H1 (cell line): ENCODE measurements around the gene GRK5. TPM values are rescaled to one million over a fixed set of nuclear protein-coding genes. Genes with fewer than 3 reads are reported as not detected.

ENCODE experiments used
- CTCF ChIA-PET: fragments of 300-600 bp; sonication (Branson Sonifier 250); formaldehyde crosslinking; loops from one replicate; lab custom pipeline; 2021; ENCODE audit not compliant: partially characterized antibody; lab: Charles Lee
- POLR2A ChIA-PET: fragments of 300-600 bp; sonication (Branson Sonifier 250); formaldehyde crosslinking; loops from one replicate; lab custom pipeline; 2021; ENCODE audit warnings: inconsistent platforms; ENCODE audit not compliant: partially characterized antibody; lab: Charles Lee
- DNase-seq, 2 experiments: peaks; one replicate each; pipeline versions ENCODE4 v3.0.0 to v3.0.0-alpha.2; 2010 to 2022; ENCODE audit warnings: low spot score in 2 of 2, low read depth in 1 of 2, mixed read lengths in 1 of 2
- FAIRE-seq: peaks from 2 replicates; lab custom pipeline; 2011; peaks lifted over from hg19 to GRCh38; lab: Jason Lieb, UNC
- H2AFZ ChIP-seq: 2 replicates; pipeline ENCODE4 v1.8.1; 2012; ENCODE audit warnings: low read length, inconsistent platforms
- H2AK5ac ChIP-seq: 2 replicates; pipeline ENCODE4 v1.6.1; 2013; ENCODE audit warnings: low read depth, low read length
- H2BK120ac ChIP-seq: replicated peaks from 2 replicates; pipeline ENCODE3; 2013; ENCODE audit warnings: low read depth, low read length, inconsistent platforms
- H2BK12ac ChIP-seq: 2 replicates; pipeline ENCODE4 v1.6.1; 2013; ENCODE audit warnings: low read depth, low read length
- H2BK15ac ChIP-seq: 2 replicates; pipeline ENCODE4 v1.6.1; 2013; ENCODE audit warnings: low read length
- H2BK20ac ChIP-seq: 2 replicates; pipeline ENCODE4 v1.6.1; 2013; ENCODE audit warnings: low read length
- H2BK5ac ChIP-seq: 2 replicates; pipeline ENCODE4 v1.6.1; 2013; ENCODE audit warnings: low read depth, low read length
- H3K14ac ChIP-seq: 2 replicates; pipeline ENCODE4 v1.6.1; 2013; ENCODE audit warnings: inconsistent platforms; ENCODE audit not compliant: insufficient read length
- H3K18ac ChIP-seq: 2 replicates; pipeline ENCODE4 v1.6.1; 2013; ENCODE audit warnings: low read length; ENCODE audit errors: extremely low read depth
- H3K23ac ChIP-seq: 2 replicates; pipeline ENCODE4 v1.6.1; 2013; ENCODE audit warnings: inconsistent platforms; ENCODE audit not compliant: insufficient read length
- H3K23me2 ChIP-seq: 2 replicates; pipeline ENCODE4 v1.6.1; 2013; ENCODE audit warnings: low read depth, low read length
- H3K27ac ChIP-seq: 2 replicates; pipeline ENCODE4 v1.6.1; 2011; ENCODE audit warnings: low read depth, low read length, inconsistent platforms
- H3K27me3 ChIP-seq, 4 experiments: replicated peaks in 1 of 4; 1 replicate in 1 of 4; 2 replicates in 3 of 4; pipeline versions ENCODE4 v1.6.1 to v1.8.1; 2011 to 2013; ENCODE audit warnings: low read length in 3 of 4, mild to moderate bottlenecking in 3 of 4, inconsistent platforms in 2 of 4, mixed read lengths in 2 of 4, moderate library complexity in 1 of 4; ENCODE audit not compliant: control insufficient read depth in 3 of 4, insufficient read depth in 3 of 4; ENCODE audit errors: extremely low read depth in 1 of 4
- H3K36me3 ChIP-seq, 4 experiments: 2 replicates each; pipeline versions ENCODE4 v1.6.1 to v1.8.1; 2011 to 2013; ENCODE audit warnings: mild to moderate bottlenecking in 4 of 4, low read length in 3 of 4, moderate library complexity in 2 of 4, control low read depth in 1 of 4, inconsistent platforms in 1 of 4; ENCODE audit not compliant: insufficient read depth in 4 of 4, control insufficient read depth in 2 of 4
- H3K4ac ChIP-seq: replicated peaks from 2 replicates; pipeline ENCODE3; 2013; ENCODE audit warnings: low read length, low read depth, mixed read lengths, inconsistent platforms; ENCODE audit not compliant: insufficient read length
- H3K4me1 ChIP-seq, 4 experiments: replicated peaks in 1 of 4; 1 replicate in 1 of 4; 2 replicates in 3 of 4; pipeline versions ENCODE4 v1.6.1 to v1.8.1; 2011 to 2013; ENCODE audit warnings: low read length in 3 of 4, inconsistent platforms in 2 of 4, mixed read lengths in 1 of 4; ENCODE audit not compliant: insufficient read depth in 4 of 4, control insufficient read depth in 3 of 4
- H3K4me2 ChIP-seq, 2 experiments: 2 replicates each; pipeline versions ENCODE4 v1.6.1 to v1.8.1; 2011 to 2013; ENCODE audit warnings: low read depth in 2 of 2, low read length in 2 of 2, control low read depth in 1 of 2, inconsistent platforms in 1 of 2, mild to moderate bottlenecking in 1 of 2; ENCODE audit not compliant: insufficient read depth in 1 of 2
- H3K4me3 ChIP-seq, 4 experiments: fragments of 200-600, 300-600 bp in 1 of 4; sonication (generic), shearing (Covaris generic), sonication (Bioruptor Twin) in 1 of 4; 2 replicates each; pipeline versions ENCODE4 v1.5.1 to v1.8.1; 2011 to 2016; ENCODE audit warnings: low read length in 4 of 4, low read depth in 3 of 4, control low read depth in 2 of 4, inconsistent platforms in 2 of 4, mild to moderate bottlenecking in 2 of 4, mixed read lengths in 1 of 4, moderate library complexity in 1 of 4; ENCODE audit not compliant: insufficient read depth in 2 of 4; ENCODE audit errors: extremely low read depth in 1 of 4
- H3K56ac ChIP-seq: replicated peaks from 2 replicates; pipeline ENCODE3; 2013; ENCODE audit warnings: low read depth, mild to moderate bottlenecking, mixed read lengths, low read length, inconsistent platforms; ENCODE audit not compliant: insufficient read length
- H3K79me1 ChIP-seq: 2 replicates; pipeline ENCODE4 v1.6.1; 2013; ENCODE audit warnings: low read depth, low read length, control low read depth
- H3K79me2 ChIP-seq, 2 experiments: 2 replicates each; pipeline versions ENCODE4 v1.6.1 to v1.8.1; 2012 to 2013; ENCODE audit warnings: low read length in 2 of 2, mild to moderate bottlenecking in 2 of 2, inconsistent platforms in 1 of 2; ENCODE audit not compliant: insufficient read depth in 2 of 2, control insufficient read depth in 1 of 2
- H3K9ac ChIP-seq, 4 experiments: replicated peaks in 1 of 4; 1 replicate in 1 of 4; 2 replicates in 3 of 4; pipeline versions ENCODE4 v1.6.1 to v1.8.1; 2011 to 2013; ENCODE audit warnings: low read depth in 3 of 4, low read length in 3 of 4, control low read depth in 2 of 4, mild to moderate bottlenecking in 2 of 4, moderate library complexity in 2 of 4, inconsistent platforms in 1 of 4; ENCODE audit errors: extremely low read depth in 1 of 4
- H3K9me3 ChIP-seq, 2 experiments: 2 replicates each; pipeline versions ENCODE4 v1.6.1 to v1.8.1; 2012 to 2013; ENCODE audit warnings: mild to moderate bottlenecking in 2 of 2, moderate library complexity in 2 of 2, control low read depth in 1 of 2, inconsistent platforms in 1 of 2, low read depth in 1 of 2, low read length in 1 of 2, mixed read lengths in 1 of 2; ENCODE audit not compliant: insufficient read depth in 2 of 2
- H4K20me1 ChIP-seq, 2 experiments: replicated peaks in 1 of 2; 2 replicates each; pipeline versions ENCODE3 to v1.8.1; 2011 to 2013; ENCODE audit warnings: inconsistent platforms in 2 of 2, low read length in 2 of 2, mild to moderate bottlenecking in 1 of 2; ENCODE audit not compliant: insufficient read depth in 2 of 2, control insufficient read depth in 1 of 2
- H4K5ac ChIP-seq: 2 replicates; pipeline ENCODE4 v1.6.1; 2013; ENCODE audit warnings: low read length, low read depth, mixed read lengths, inconsistent platforms; ENCODE audit not compliant: insufficient read length
- H4K8ac ChIP-seq: 2 replicates; pipeline ENCODE4 v1.8.0; 2013; ENCODE audit warnings: mild to moderate bottlenecking, moderate library complexity, low read length, inconsistent platforms; ENCODE audit not compliant: insufficient read depth; ENCODE audit errors: extremely low read depth
- H4K91ac ChIP-seq: replicated peaks from 2 replicates; pipeline ENCODE3; 2013; ENCODE audit warnings: low read length, mixed read lengths, inconsistent platforms; ENCODE audit not compliant: insufficient read length
- WGBS, 2 experiments: shearing (Covaris generic) in 1 of 2; methylation state at CpG; one replicate each; pipeline versions ENCODE4 v1.1.6 to v1.1.7; 2013 to 2015; ENCODE audit warnings: low lambda C conversion rate in 2 of 2, mixed read lengths in 2 of 2, inconsistent platforms in 1 of 2, low coverage in 1 of 2, missing lambda C conversion rate in 1 of 2; ENCODE audit not compliant: insufficient replicate concordance in 2 of 2, insufficient coverage in 1 of 2, insufficient read length in 1 of 2; ENCODE audit errors: extremely low coverage in 1 of 2, missing lambda C conversion rate in 1 of 2; 5-methylcytosine and 5-hydroxymethylcytosine counted together
- polyA plus RNA-seq, 7 experiments: library from polyadenylated mRNA; depleted of rRNA in 3 of 7; stranded (reverse) in 5 of 7; unstranded in 2 of 7; fragments of >200 nt in 5 of 7; fragments of 200-250 nt in 2 of 7; gene quantifications; 1 replicate in 5 of 7; 2 replicates in 1 of 7; 4 replicates in 1 of 7; pipeline versions ENCODE4 v1.2.1 to v1.2.3, GENCODE V29; 2011 to 2013; ENCODE audit warnings: missing spikeins in 2 of 7, mixed read lengths in 2 of 7
- total RNA-seq: library from RNA; stranded (reverse); fragmentation: NEBNext Ultra II Directional; extraction: Animal tissue kit (Norgen Biotek cat#: 25700); gene quantifications from 2 replicates; pipeline ENCODE4 v1.2.1, GENCODE V29; 2021

The GRK5 gene
- total and polyA plus RNA-seq, 2 of the 8 experiments (the other 6 are each of a cell fraction or from before 2014, with no cell fraction given) = 0.54 to 2.5 TPM

- no peak overlapping the region for H3K4me3 ChIP-seq
- no peak for FAIRE-seq
- H3K23me2 ChIP-seq = no peaks in the 10 kb centered on the region
- H3K27me3 ChIP-seq = no peaks in the 10 kb centered on the region
- POLR2A ChIA-PET = no interaction called here
- 92% methylated on average over 2 of the region's 2 CpGs; no CpG with 5 or more reads in 1 of the 2 experiments for WGBS, 2 experiments
- H2BK12ac ChIP-seq = no peak overlapping the region
- no peak overlapping the region for H2BK120ac ChIP-seq
- no peak overlapping the region for H4K8ac ChIP-seq
- H3K23ac ChIP-seq = no peak overlapping the region
- H3K36me3 ChIP-seq = no peaks in the 10 kb centered on the region
- no peak overlapping the region for H3K4me2 ChIP-seq
- H3K4ac ChIP-seq = no peak overlapping the region
- no peak overlapping the region for H2BK15ac ChIP-seq
- no peak overlapping the region for H3K27ac ChIP-seq
- no peak overlapping the region for H2AFZ ChIP-seq
- H2AK5ac ChIP-seq = no peak overlapping the region
- H3K9ac ChIP-seq = no peak overlapping the region
- DNase-seq = no peak
- no peak overlapping the region for H2BK5ac ChIP-seq
- no peak overlapping the region for H4K5ac ChIP-seq
- H3K14ac ChIP-seq = no peak overlapping the region
- no peaks in the 10 kb centered on the region for H3K79me1 ChIP-seq
- no peaks in the 10 kb centered on the region for H3K79me2 ChIP-seq
- no peaks in the 10 kb centered on the region for H4K20me1 ChIP-seq
- CTCF ChIA-PET = interaction anchor here (0.7 to 1.3 kb wide), 5 partner anchors 20 to 129 kb away, joined by 3 to 4 read pairs (median 4); no protein-coding TSS in a partner anchor
- H3K4me1 ChIP-seq = no peaks in the 10 kb centered on the region; a peak in 3 of 7 replicates
- H3K18ac ChIP-seq = no peak overlapping the region
- no peak overlapping the region for H4K91ac ChIP-seq
- H3K56ac ChIP-seq = no peak overlapping the region
- H3K9me3 ChIP-seq = no peaks in the 10 kb centered on the region
- no peak overlapping the region for H2BK20ac ChIP-seq
These were observed 120.9 kb downstream of the GRK5 start for GRCh38 chr10:119328223-119328622.
